Measurements from ENCODE around the gene CACNA1H. TPM values are rescaled to one million over a fixed set of nuclear protein-coding genes. Genes with fewer than 3 reads are reported as not detected.

Gene CACNA1H
- total and polyA plus RNA-seq, 2 of the 8 experiments (the other 6 are each of a cell fraction or from before 2014, with no cell fraction given): 14.0 to 28.7 TPM

DNA sequence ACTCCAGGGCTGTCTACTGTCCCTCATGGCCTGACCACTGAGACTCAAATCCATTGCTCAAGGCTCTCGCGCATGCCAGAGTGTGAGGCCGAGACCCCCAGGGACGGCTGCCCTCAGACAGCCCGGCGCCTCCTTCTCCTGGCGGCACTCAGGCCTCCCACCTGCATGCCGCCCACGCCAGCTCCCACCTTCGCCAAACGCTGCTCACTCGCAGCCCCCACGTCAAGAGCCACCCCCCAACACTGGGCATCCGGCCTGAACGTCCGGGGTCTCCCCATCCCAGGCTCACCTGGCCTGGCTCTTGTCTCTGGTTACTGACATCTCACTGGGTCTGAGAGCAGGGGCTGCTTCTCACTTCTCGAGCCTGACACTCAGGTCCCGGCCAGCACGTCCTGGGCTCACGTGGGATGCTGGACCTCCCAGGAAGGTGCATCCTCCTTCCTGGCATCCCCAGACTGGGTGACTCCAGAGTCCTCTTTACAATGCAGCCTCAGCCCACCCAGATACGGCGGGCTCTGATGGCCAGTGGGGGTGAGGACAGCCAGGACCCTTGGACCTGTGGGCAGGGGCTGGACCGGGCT is 12.2 kb upstream of the CACNA1H start:
- Histone ChIP-seq H2BK20ac (ENCODE audit: low read length) (no peak overlapping the region; the same call in 1 of the 2 replicates), H3K9ac (replicated peaks in 1 of 4; ENCODE audit: extremely low read depth in 1 of 4, low read depth in 3 of 4, low read length in 3 of 4) (no peak overlapping the region), H2AK5ac (ENCODE audit: low read depth, low read length) (no peak overlapping the region), H3K4me1 (replicated peaks in 1 of 4; ENCODE audit: control insufficient read depth in 3 of 4, insufficient read depth in 4 of 4, low read length in 3 of 4) (peaks cover 0 to 4% (median under 1%) of the 10 kb centered on the region in 4 experiments; a peak in 2 of 7 replicates), H3K23me2 (ENCODE audit: low read depth, low read length) (no peaks in the 10 kb centered on the region), H2BK15ac (ENCODE audit: low read length) (no peak overlapping the region), H4K20me1 (replicated peaks in 1 of 2; ENCODE audit: control insufficient read depth in 1 of 2, insufficient read depth in 2 of 2, low read length in 2 of 2) (no peaks in the 10 kb centered on the region), H3K79me1 (ENCODE audit: low read depth, low read length) (no peaks in the 10 kb centered on the region), H2AFZ (ENCODE audit: low read length) (no peak overlapping the region), H3K27ac (ENCODE audit: low read depth, low read length) (no peak overlapping the region), H3K9me3 (ENCODE audit: insufficient read depth in 2 of 2, low read depth in 1 of 2, low read length in 1 of 2) (no peaks in the 10 kb centered on the region), H2BK5ac (ENCODE audit: low read depth, low read length) (no peak overlapping the region), H3K4me2 (ENCODE audit: insufficient read depth in 1 of 2, low read depth in 2 of 2, low read length in 2 of 2) (no peak overlapping the region), H3K79me2 (ENCODE audit: control insufficient read depth in 1 of 2, insufficient read depth in 2 of 2, low read length in 2 of 2) (no peaks in the 10 kb centered on the region), H2BK120ac (replicated peaks; ENCODE audit: low read depth, low read length) (no peak overlapping the region), H4K91ac (replicated peaks; ENCODE audit: insufficient read length, low read length) (no peak overlapping the region), H3K36me3 (ENCODE audit: control insufficient read depth in 2 of 4, insufficient read depth in 4 of 4, low read length in 3 of 4) (no peaks in the 10 kb centered on the region), H3K4me3 (ENCODE audit: extremely low read depth in 1 of 4, insufficient read depth in 2 of 4, low read depth in 3 of 4, low read length in 4 of 4) (no peak overlapping the region), H3K14ac (ENCODE audit: insufficient read length) (no peak overlapping the region), H3K4ac (replicated peaks; ENCODE audit: insufficient read length, low read depth, low read length) (no peak overlapping the region), H3K27me3 (replicated peaks in 1 of 4; ENCODE audit: control insufficient read depth in 3 of 4, extremely low read depth in 1 of 4, insufficient read depth in 3 of 4, low read length in 3 of 4) (no peaks in the 10 kb centered on the region; a peak in 2 of 7 replicates), H3K23ac (ENCODE audit: insufficient read length) (no peak overlapping the region), H3K56ac (replicated peaks; ENCODE audit: insufficient read length, low read depth, low read length) (no peak overlapping the region), H3K18ac (ENCODE audit: extremely low read depth, low read length) (no peak overlapping the region), H4K8ac (ENCODE audit: extremely low read depth, insufficient read depth, low read length) (no peak overlapping the region), H4K5ac (ENCODE audit: insufficient read length, low read depth, low read length) (no peak overlapping the region), H2BK12ac (ENCODE audit: low read depth, low read length) (no peak overlapping the region)
- FAIRE-seq (no peak), DNase-seq (ENCODE audit: low read depth in 1 of 2, low spot score in 2 of 2) (no peak)
- ChIA-PET CTCF (ENCODE audit: partially characterized antibody) (no interaction called here), POLR2A (ENCODE audit: partially characterized antibody) (interaction anchor here (0.8 kb wide), 1 partner anchor 456 kb away, joined by 3 read pairs; no protein-coding TSS in a partner anchor)
- WGBS, 2 experiments (ENCODE audit: extremely low coverage in 1 of 2, insufficient coverage in 1 of 2, insufficient read length in 1 of 2, insufficient replicate concordance in 2 of 2, low coverage in 1 of 2, low lambda C conversion rate in 2 of 2, missing lambda C conversion rate in 1 of 2): 89% methylated on average over 23 of the region's 23 CpGs; no CpG with 5 or more reads in 1 of the 2 experiments
- TF ChIP-seq GABPA (IDR thresholded peaks at IDR 0.05; ENCODE audit: borderline replicate concordance, insufficient read depth, low read length): no peak
